ENCODE data around the gene ABHD18. TPM values are rescaled to one million over a fixed set of nuclear protein-coding genes. Genes with fewer than 3 reads are reported as not detected.

ABHD18 gene
- 21.0 TPM for total RNA-seq (2013)
- polyA plus RNA-seq: 1 to 10 TPM; 6.1 to 9.5 (median 6.4) TPM
- 6.4 and 6.9 TPM in 2 replicates for polyA minus RNA-seq
- total RNA-seq: 8.7 to 30.1 (median 22.2) reads per million in 11 experiments

DNA sequence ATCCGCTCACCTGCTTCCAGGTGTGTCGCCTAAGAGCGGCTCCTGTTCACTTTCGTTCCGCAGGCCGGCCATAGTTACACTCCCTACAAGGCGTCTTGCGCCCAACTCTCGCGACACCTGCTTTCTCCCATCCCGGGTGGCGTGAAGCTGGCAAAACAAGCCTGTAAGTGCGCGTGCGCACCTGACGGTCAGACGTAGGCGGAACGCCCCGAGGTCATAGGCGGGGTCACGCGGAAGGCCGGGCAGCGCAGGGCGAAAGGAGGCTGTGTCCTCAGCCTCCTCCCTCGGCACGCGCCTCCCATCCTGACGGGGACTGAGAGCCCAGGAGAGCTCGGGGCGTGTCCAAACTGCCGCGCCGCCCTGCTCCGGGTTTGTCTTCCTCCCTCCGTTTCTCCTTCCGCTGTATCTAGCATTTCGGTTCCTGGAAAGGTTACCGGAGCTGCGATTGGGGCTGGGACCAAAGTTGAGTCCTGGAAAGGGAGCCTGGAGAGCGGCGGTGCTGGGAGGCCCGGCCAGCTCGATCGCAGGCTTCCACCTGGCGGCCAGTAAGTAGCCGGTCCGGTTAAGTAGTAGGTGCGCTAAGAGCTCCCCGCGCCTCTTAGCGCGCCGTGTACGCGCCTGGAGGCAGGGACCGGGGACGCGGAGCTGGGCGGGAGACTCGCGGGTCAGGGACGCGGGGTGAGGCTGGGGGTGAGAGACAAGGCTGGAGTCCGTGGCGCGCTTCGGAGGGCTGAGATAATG, at the start of gene ABHD18, which contains the start of gene MFSD8:
Gene ABHD18, plus strand, starts transcription at position 345 of the 741 bp plus-strand sequence. CDS start 17,550 bp downstream, outside the sequence.
Gene MFSD8, minus strand, starts transcription at position 112 of the 741 bp plus-strand sequence. Its CDS starts 40 bp downstream, at position 72.
- H3K9me3 Mint-ChIP-seq: peaks cover 0 to 1% (median 0%) of the 10 kb centered on the region in 7 donors
- Histone ChIP-seq H3K4me3 (replicated peaks in 1 of 3; ENCODE audit: low read depth in 2 of 3, low read length in 3 of 3) (peak within 1 kb of the TSS; percentile 83 to 96 (median 92)), H3K9ac (ENCODE audit: insufficient read depth, low read length, poor library complexity, severe bottlenecking) (peak within 1 kb of the TSS; percentile 93), H2AFZ (ENCODE audit: insufficient read depth, low read depth, low read length, poor library complexity, severe bottlenecking) (peak within 1 kb of the TSS; percentile 99), H3K9me3 (replicated peaks in 1 of 2; ENCODE audit: control insufficient read depth in 1 of 2, insufficient read depth in 1 of 2, low read length in 2 of 2) (no peaks in the 10 kb centered on the region), H3K27ac (ENCODE audit: low read depth in 1 of 2, low read length in 2 of 2) (peak within 1 kb of the TSS; percentile 91 to 97), H3K4me2 (replicated peaks; ENCODE audit: extremely low read depth, low read length, poor library complexity, severe bottlenecking) (peak within 1 kb of the TSS; percentile 84), H3K27me3 (ENCODE audit: control insufficient read depth in 2 of 2, insufficient read depth in 2 of 2, low read length in 2 of 2) (no peaks in the 10 kb centered on the region), H3K4me1 (ENCODE audit: control insufficient read depth in 1 of 2, insufficient read depth in 2 of 2, low read length in 2 of 2) (peaks cover 12 to 17% of the 10 kb centered on the region in 2 donors), H4K20me1 (ENCODE audit: insufficient read depth, low read length) (no peaks in the 10 kb centered on the region), H3K36me3 (replicated peaks in 1 of 2; ENCODE audit: control insufficient read depth in 1 of 2, insufficient read depth in 2 of 2, low read length in 2 of 2) (no peaks in the 10 kb centered on the region), H3K79me2 (ENCODE audit: insufficient read depth, low read length) (peaks cover 76% of the 10 kb centered on the region)
- H3K36me3 Mint-ChIP-seq: peaks cover 8 to 16% of the 10 kb centered on the region in 2 donors
- H3K4me3 Mint-ChIP-seq: peak within 1 kb of the TSS; percentile 94
- DNase-seq: peak; percentile 100
- under 1% methylated on average over 69 of the region's 69 CpGs for WGBS (ENCODE audit: insufficient coverage)
- peak; percentile 45 for TF ChIP-seq CTCF (IDR thresholded peaks at IDR 0.05)
- H3K27me3 Mint-ChIP-seq (ENCODE audit: low read depth in 3 of 3): no peaks in the 10 kb centered on the region
- H3K4me1 Mint-ChIP-seq: peaks cover 26% of the 10 kb centered on the region
- intact Hi-C loops (cut with micrococcal nuclease): loop anchor here (5.0 to 10.0 kb wide), 4 partner anchors 83 to 1130 kb away; partner anchors contain the start of genes C4orf33 (in 1 of the 2), LARP1B (in 1 of the 2), PGRMC2 (in 1 of the 2) and PLK4 (in 1 of the 2)
- H3K27ac Mint-ChIP-seq: peak within 1 kb of the TSS; percentile 91 to 97 (median 96)

DNA sequence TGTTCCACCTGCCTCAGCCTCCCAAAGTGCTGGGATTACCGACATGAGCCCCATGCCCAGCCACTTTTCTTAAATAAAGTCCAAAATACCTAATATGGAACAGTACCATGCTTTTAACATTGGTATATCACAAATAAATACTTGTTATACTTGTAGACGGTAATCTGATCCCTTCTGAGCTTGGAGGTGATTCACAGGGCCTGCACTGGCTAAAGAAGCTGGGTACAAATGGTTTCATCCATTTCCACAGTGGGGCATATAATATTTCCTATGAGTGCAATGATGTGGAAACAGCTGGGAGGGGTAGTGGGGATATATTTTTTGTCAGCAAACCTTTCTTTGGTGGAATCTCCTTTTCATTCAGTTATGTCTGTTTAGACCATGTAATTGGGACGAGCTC, 48.7 kb upstream of the ABHD18 start:
- peaks cover 0 to 2% (median 1%) of the 10 kb centered on the region in 3 donors for H3K27me3 Mint-ChIP-seq (ENCODE audit: low read depth in 3 of 3)
- Histone ChIP-seq H3K79me2 (ENCODE audit: insufficient read depth, low read length) (no peaks in the 10 kb centered on the region), H3K9ac (ENCODE audit: insufficient read depth, low read length, poor library complexity, severe bottlenecking) (no peak overlapping the region), H3K4me2 (replicated peaks; ENCODE audit: extremely low read depth, low read length, poor library complexity, severe bottlenecking) (no peak overlapping the region), H3K27me3 (ENCODE audit: control insufficient read depth in 2 of 2, insufficient read depth in 2 of 2, low read length in 2 of 2) (no peaks in the 10 kb centered on the region), H3K9me3 (replicated peaks in 1 of 2; ENCODE audit: control insufficient read depth in 1 of 2, insufficient read depth in 1 of 2, low read length in 2 of 2) (no peaks in the 10 kb centered on the region), H3K36me3 (replicated peaks in 1 of 2; ENCODE audit: control insufficient read depth in 1 of 2, insufficient read depth in 2 of 2, low read length in 2 of 2) (peaks cover 26 to 43% of the 10 kb centered on the region in 2 donors), H3K27ac (ENCODE audit: low read depth in 1 of 2, low read length in 2 of 2) (no peak overlapping the region), H3K4me3 (replicated peaks in 1 of 3; ENCODE audit: low read depth in 2 of 3, low read length in 3 of 3) (no peak overlapping the region), H3K4me1 (ENCODE audit: control insufficient read depth in 1 of 2, insufficient read depth in 2 of 2, low read length in 2 of 2) (no peaks in the 10 kb centered on the region), H2AFZ (ENCODE audit: insufficient read depth, low read depth, low read length, poor library complexity, severe bottlenecking) (no peak overlapping the region), H4K20me1 (ENCODE audit: insufficient read depth, low read length) (no peaks in the 10 kb centered on the region)
- no peak for DNase-seq
- H3K4me3 Mint-ChIP-seq: no peak overlapping the region
- no CpG with 5 or more reads among the region's 3 CpGs for WGBS (ENCODE audit: insufficient coverage)
- TF ChIP-seq CTCF (IDR thresholded peaks at IDR 0.05): no peak
- no peak overlapping the region for H3K27ac Mint-ChIP-seq
- peaks cover 0 to 2% (median 0%) of the 10 kb centered on the region in 7 donors for H3K9me3 Mint-ChIP-seq
- intact Hi-C loops (cut with micrococcal nuclease): no loop called here
- H3K4me1 Mint-ChIP-seq: no peaks in the 10 kb centered on the region
- H3K36me3 Mint-ChIP-seq: peaks cover 25 to 28% of the 10 kb centered on the region in 2 donors

All from CD14-positive monocyte (primary cell).